ENCODE data around the gene INPP5D. TPM values are rescaled to one million over a fixed set of nuclear protein-coding genes. Genes with fewer than 3 reads are reported as not detected.

INPP5D gene
- total and polyA plus RNA-seq, 2 donors (not counting 1 experiment from before 2014, with no cell fraction given) = 152 to 444 TPM

- intact Hi-C loops (cut with micrococcal nuclease) = no loop called here
These were observed 151.4 kb downstream of the INPP5D start for GRCh38 chr2:233211548-233211895.

GRCh38 chr2:233213011-233213410, 152.9 kb downstream of the INPP5D start:
- no peak overlapping the region for H3K27ac ChIP-seq (ENCODE audit: low read length in 2 of 2)
- no peak overlapping the region for H2AFZ ChIP-seq (ENCODE audit: insufficient read depth, low read depth, low read length, poor library complexity, severe bottlenecking)
- Mint-ChIP-seq H3K27ac (no peak overlapping the region), H3K27me3 (no peaks in the 10 kb centered on the region), H3K9me3 (ENCODE audit: insufficient read depth) (no peaks in the 10 kb centered on the region), H3K4me1 (peaks cover 10% of the 10 kb centered on the region), H3K4me3 (no peak overlapping the region)
- DNase-seq = no peak
- no peaks in the 10 kb centered on the region for H3K9me3 ChIP-seq (ENCODE audit: control extremely low read depth in 1 of 3, control insufficient read depth in 2 of 3, insufficient read depth in 1 of 3, low read length in 2 of 3)
- H3K4me1 ChIP-seq (ENCODE audit: control insufficient read depth in 2 of 2, insufficient read depth in 2 of 2, low read length in 2 of 2) = no peaks in the 10 kb centered on the region
- no peaks in the 10 kb centered on the region for H3K27me3 ChIP-seq (replicated peaks in 1 of 4; ENCODE audit: control extremely low read depth in 1 of 4, control insufficient read depth in 3 of 4, insufficient read depth in 4 of 4, low read length in 3 of 4)
- no peak for TF ChIP-seq CTCF (IDR thresholded peaks at IDR 0.05)
- no peaks in the 10 kb centered on the region for H4K20me1 ChIP-seq (ENCODE audit: control insufficient read depth, insufficient read depth, low read length, poor library complexity, severe bottlenecking)
- H3K4me3 ChIP-seq (ENCODE audit: control extremely low read depth in 1 of 5, extremely low read depth in 1 of 5, insufficient read depth in 1 of 5, low read depth in 2 of 5, low read length in 4 of 5) = no peak overlapping the region
- no peak for ATAC-seq (ENCODE audit: low read depth)
- H3K79me2 ChIP-seq (ENCODE audit: control insufficient read depth, insufficient read depth, low read length) = no peaks in the 10 kb centered on the region
- H3K36me3 ChIP-seq (replicated peaks in 1 of 2; ENCODE audit: control extremely low read depth in 1 of 2, control insufficient read depth in 1 of 2, extremely low read depth in 1 of 2, insufficient read depth in 2 of 2, low read length in 1 of 2) = peaks cover under 1 to 24% of the 10 kb centered on the region in 2 experiments
- intact Hi-C loops (cut with micrococcal nuclease) = no loop called here
- H3K9ac ChIP-seq (ENCODE audit: low read length) = no peak overlapping the region
- ChIA-PET CTCF (no interaction called here), POLR2A (no interaction called here)
- H3K4me2 ChIP-seq (replicated peaks; ENCODE audit: low read depth, low read length, poor library complexity, severe bottlenecking) = no peak overlapping the region
- 97% methylated on average over 15 of the region's 15 CpGs for WGBS (ENCODE audit: insufficient coverage)

More at GRCh38 chr2:233211548-233211895, 151.4 kb downstream of the INPP5D start:
- Histone ChIP-seq H3K4me2 (replicated peaks; ENCODE audit: low read depth, low read length, poor library complexity, severe bottlenecking) (no peak overlapping the region), H3K9me3 (ENCODE audit: control extremely low read depth in 1 of 3, control insufficient read depth in 2 of 3, insufficient read depth in 1 of 3, low read length in 2 of 3) (no peaks in the 10 kb centered on the region), H3K4me3 (ENCODE audit: control extremely low read depth in 1 of 5, extremely low read depth in 1 of 5, insufficient read depth in 1 of 5, low read depth in 2 of 5, low read length in 4 of 5) (no peak overlapping the region), H3K27me3 (replicated peaks in 1 of 4; ENCODE audit: control extremely low read depth in 1 of 4, control insufficient read depth in 3 of 4, insufficient read depth in 4 of 4, low read length in 3 of 4) (no peaks in the 10 kb centered on the region), H3K27ac (ENCODE audit: low read length in 2 of 2) (no peak overlapping the region), H2AFZ (ENCODE audit: insufficient read depth, low read depth, low read length, poor library complexity, severe bottlenecking) (no peak overlapping the region), H3K4me1 (ENCODE audit: control insufficient read depth in 2 of 2, insufficient read depth in 2 of 2, low read length in 2 of 2) (no peaks in the 10 kb centered on the region), H3K9ac (ENCODE audit: low read length) (no peak overlapping the region), H3K79me2 (ENCODE audit: control insufficient read depth, insufficient read depth, low read length) (no peaks in the 10 kb centered on the region), H4K20me1 (ENCODE audit: control insufficient read depth, insufficient read depth, low read length, poor library complexity, severe bottlenecking) (peaks cover 9% of the 10 kb centered on the region), H3K36me3 (replicated peaks in 1 of 2; ENCODE audit: control extremely low read depth in 1 of 2, control insufficient read depth in 1 of 2, extremely low read depth in 1 of 2, insufficient read depth in 2 of 2, low read length in 1 of 2) (peaks cover 7 to 39% of the 10 kb centered on the region in 2 experiments)
- Mint-ChIP-seq H3K4me1 (peaks cover 14% of the 10 kb centered on the region), H3K27me3 (no peaks in the 10 kb centered on the region), H3K9me3 (ENCODE audit: insufficient read depth) (no peaks in the 10 kb centered on the region), H3K27ac (no peak overlapping the region), H3K4me3 (no peak overlapping the region)
- ChIA-PET CTCF (no interaction called here), POLR2A (no interaction called here)
- no peak for DNase-seq
- TF ChIP-seq EZH2 (IDR thresholded peaks at IDR 0.05; ENCODE audit: borderline replicate concordance, insufficient read depth, low read depth, low read length, poor library complexity, severe bottlenecking) (no peak), CTCF (IDR thresholded peaks at IDR 0.05) (no peak)
- ATAC-seq (ENCODE audit: low read depth) = no peak
- 96% methylated on average over 3 of the region's 3 CpGs for WGBS (ENCODE audit: insufficient coverage)
